Endothelial cell of umbilical vein (primary cell): Measurements from ENCODE around the gene ZBTB20. TPM values are rescaled to one million over a fixed set of nuclear protein-coding genes. Genes with fewer than 3 reads are reported as not detected.

Experiments
- BruUV-seq: library from RNA; stranded (reverse); fragments of 400-500 nt; replicated peaks from 2 replicates; lab custom pipeline; 2021; lab: Mats Ljungman, UMichigan
- CTCF ChIA-PET: fragments of 300-600, 350-600 bp; sonication (Branson Sonifier 250); formaldehyde crosslinking; loops from one replicate; lab custom pipeline; 2021; ENCODE audit warnings: antibody characterized with exemption, inconsistent platforms; lab: Charles Lee
- POLR2A ChIA-PET: fragments of 300-600, 350-600 bp; sonication (Branson Sonifier 250); formaldehyde crosslinking; loops from one replicate; lab custom pipeline; 2021; ENCODE audit warnings: antibody characterized with exemption, inconsistent platforms; lab: Charles Lee
- DNase-seq: peaks from one replicate; pipeline ENCODE4 v3.0.0-alpha.2; 2011; ENCODE audit warnings: low read depth, low spot score
- FAIRE-seq: peaks from 2 replicates; lab custom pipeline; 2011; peaks lifted over from hg19 to GRCh38; lab: Jason Lieb, UNC
- H2AFZ ChIP-seq: 2 replicates; pipeline ENCODE4 v1.6.0; 2012; ENCODE audit warnings: low read depth, low read length, control low read depth, inconsistent platforms
- H3K27ac ChIP-seq: 2 replicates; pipeline ENCODE4 v1.5.1; 2011; ENCODE audit warnings: low read depth, mild to moderate bottlenecking, control low read depth, low read length, moderate library complexity; ENCODE audit not compliant: insufficient read depth
- H3K27me3 ChIP-seq, 2 experiments: 2 replicates each; pipeline versions ENCODE4 v1.6.0 to v1.6.1; 2011; ENCODE audit warnings: low read length in 2 of 2, mixed read lengths in 1 of 2; ENCODE audit not compliant: control insufficient read depth in 2 of 2, insufficient read depth in 2 of 2
- H3K36me3 ChIP-seq, 2 experiments: 2 replicates in 1 of 2; 3 replicates in 1 of 2; pipeline ENCODE4 v1.5.1; 2011; ENCODE audit warnings: low read length in 2 of 2, mild to moderate bottlenecking in 1 of 2, moderate library complexity in 1 of 2; ENCODE audit not compliant: control insufficient read depth in 2 of 2, insufficient read depth in 2 of 2; ENCODE audit errors: extremely low read depth in 1 of 2
- H3K4me1 ChIP-seq: 3 replicates; pipeline ENCODE4 v1.5.1; 2011; ENCODE audit warnings: mild to moderate bottlenecking, low read length; ENCODE audit not compliant: control insufficient read depth, insufficient read depth; ENCODE audit errors: extremely low read depth
- H3K4me2 ChIP-seq: 2 replicates; pipeline ENCODE4 v1.6.1; 2011; ENCODE audit warnings: low read length, control low read depth, mixed read lengths; ENCODE audit not compliant: insufficient read depth
- H3K4me3 ChIP-seq, 3 experiments: fragments of 200-600 bp in 1 of 3; sonication (generic), shearing (Covaris generic) in 1 of 3; replicated peaks in 1 of 3; 2 replicates each; pipeline ENCODE4 v1.5.1; 2011 to 2016; ENCODE audit warnings: control low read depth in 3 of 3, low read length in 3 of 3, mild to moderate bottlenecking in 2 of 3, inconsistent platforms in 1 of 3, low read depth in 1 of 3, moderate library complexity in 1 of 3; ENCODE audit not compliant: insufficient read depth in 1 of 3
- H3K79me2 ChIP-seq: 2 replicates; pipeline ENCODE4 v1.6.0; 2012; ENCODE audit warnings: low read length, inconsistent platforms; ENCODE audit not compliant: control insufficient read depth, insufficient read depth
- H3K9ac ChIP-seq: replicated peaks from 2 replicates; pipeline ENCODE3; 2011; ENCODE audit warnings: low read length, control low read depth; ENCODE audit not compliant: insufficient read depth; ENCODE audit errors: extremely low read depth
- H3K9me1 ChIP-seq: replicated peaks from 3 replicates; pipeline ENCODE4 v1.6.0; 2011; ENCODE audit warnings: mild to moderate bottlenecking, low read length; ENCODE audit not compliant: control insufficient read depth, insufficient read depth; ENCODE audit errors: extremely low read depth
- H3K9me3 ChIP-seq: replicated peaks from 2 replicates; pipeline ENCODE4 v1.5.1; 2012; ENCODE audit warnings: low read length, inconsistent platforms; ENCODE audit not compliant: control insufficient read depth, insufficient read depth
- H4K20me1 ChIP-seq: replicated peaks from 2 replicates; pipeline ENCODE3; 2011; ENCODE audit warnings: mild to moderate bottlenecking, low read length; ENCODE audit not compliant: control insufficient read depth, insufficient read depth; ENCODE audit errors: extremely low read depth
- CTCF ChIP-seq, 2 donors: IDR thresholded peaks; 1 replicate in 1 of 2; 2 replicates in 1 of 2; pipeline ENCODE4 v1.5.1; 2011; ENCODE audit warnings: low read length in 2 of 2, mild to moderate bottlenecking in 2 of 2, moderate library complexity in 2 of 2, control low read depth in 1 of 2, inconsistent platforms in 1 of 2, low read depth in 1 of 2; ENCODE audit not compliant: insufficient read depth in 1 of 2; ENCODE audit errors: extremely low read depth in 1 of 2
- EZH2 ChIP-seq: IDR thresholded peaks from 2 replicates; pipeline ENCODE4 v1.6.1; 2012; ENCODE audit warnings: borderline replicate concordance, low read depth, mild to moderate bottlenecking, moderate library complexity, low read length, inconsistent platforms; ENCODE audit not compliant: severe bottlenecking
- FOS ChIP-seq: IDR thresholded peaks from 2 replicates; pipeline ENCODE4 v1.6.1; 2011; ENCODE audit warnings: mild to moderate bottlenecking, low read length, moderate library complexity, borderline replicate concordance; ENCODE audit not compliant: insufficient read depth
- GATA2 ChIP-seq: IDR thresholded peaks from 2 replicates; pipeline ENCODE4 v1.7.0; 2011; ENCODE audit warnings: low read depth, mild to moderate bottlenecking, moderate library complexity, mixed read lengths, low read length; ENCODE audit not compliant: insufficient read length, insufficient read depth
- JUN ChIP-seq: IDR thresholded peaks from 2 replicates; pipeline ENCODE4 v1.6.1; 2011; ENCODE audit warnings: borderline replicate concordance, low read depth; ENCODE audit not compliant: insufficient read length, insufficient read depth
- MYC ChIP-seq: IDR thresholded peaks from one replicate; pipeline ENCODE4 v1.6.1; 2011; ENCODE audit warnings: mild to moderate bottlenecking, low read depth, low read length
- POLR2A ChIP-seq: IDR thresholded peaks from 2 replicates; pipeline ENCODE4 v1.6.1; 2012; ENCODE audit warnings: low read depth, mild to moderate bottlenecking, control low read depth, low read length
- POLR2AphosphoS5 ChIP-seq: IDR thresholded peaks from 2 replicates; pipeline ENCODE4 v1.6.1; 2012; ENCODE audit warnings: low read depth, mild to moderate bottlenecking, control low read depth, low read length, moderate library complexity; ENCODE audit not compliant: insufficient read depth
- dilution Hi-C: fragments of 300-500 bp; cut with MboI; formaldehyde crosslinking; loops from one replicate; pipeline ENCODE4 v1.15.0; 2019; ENCODE audit warnings: low sequenced_read_pairs; ENCODE audit not compliant: extremely low pct_ligation_motif_present
- intact Hi-C: fragments of 100-400 bp; cut with micrococcal nuclease; formaldehyde crosslinking; loops from one replicate; pipeline ENCODE4 v1.10.0; 2022
- polyA plus RNA-seq, 4 experiments: library from polyadenylated mRNA; depleted of rRNA in 3 of 4; stranded (reverse) in 3 of 4; unstranded in 1 of 4; fragments of >200 nt; gene quantifications; 2 replicates each; pipeline versions ENCODE4 v1.2.1 to v1.2.3, GENCODE V29; 2011 to 2012; ENCODE audit warnings: missing spikeins in 1 of 4
- total RNA-seq: library from RNA; stranded (reverse); gene quantifications from 2 replicates; pipeline ENCODE4 v1.2.3, GENCODE V29; 2021
- TF ChIP-seq, protein P1 (sequence below): IDR thresholded peaks from 2 replicates; pipeline ENCODE4 v1.6.1; 2011; ENCODE audit not compliant: insufficient read depth, insufficient read length

ZBTB20 gene
- total and polyA plus RNA-seq, 2 donors (not counting 3 experiments of a cell fraction or from before 2014, with no cell fraction given) = 2.1 to 20.5 TPM

GRCh38 chr3:114294940-114295480 is 852.1 kb downstream of the ZBTB20 start:
- CTCF ChIA-PET = interaction anchor here (1.0 to 5.2 kb wide), 4 partner anchors 88 to 140 kb away, joined by 3 to 24 read pairs (median 4); no protein-coding TSS in a partner anchor
- no peak for TF ChIP-seq FOS
- TF ChIP-seq MYC = no peak
- TF ChIP-seq EZH2 = no peak
- no peak for TF ChIP-seq POLR2AphosphoS5
- no peak for TF ChIP-seq POLR2A
- TF ChIP-seq JUN = no peak
- TF ChIP-seq GATA2 = no peak
- TF ChIP-seq, protein P1, sequence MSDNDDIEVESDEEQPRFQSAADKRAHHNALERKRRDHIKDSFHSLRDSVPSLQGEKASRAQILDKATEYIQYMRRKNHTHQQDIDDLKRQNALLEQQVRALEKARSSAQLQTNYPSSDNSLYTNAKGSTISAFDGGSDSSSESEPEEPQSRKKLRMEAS = no peak
- no peak for TF ChIP-seq CTCF (IDR thresholded peaks at IDR 0.05; ENCODE audit: extremely low read depth in 1 of 2, insufficient read depth in 1 of 2, low read depth in 1 of 2, low read length in 2 of 2)

More at GRCh38 chr3:114294940-114295480, 852.1 kb downstream of the ZBTB20 start:
- H4K20me1 ChIP-seq = no peaks in the 10 kb centered on the region
- POLR2A ChIA-PET = no interaction called here
- H3K9me1 ChIP-seq = no peaks in the 10 kb centered on the region
- no peaks in the 10 kb centered on the region for H3K9me3 ChIP-seq
- no TSS peak for BruUV-seq
- no peak for DNase-seq
- intact Hi-C loops = loop anchor here (5.0 to 10.0 kb wide), 2 partner anchors 450 to 558 kb away; no protein-coding TSS in a partner anchor
- no peak overlapping the region for H3K4me3 ChIP-seq
- no peak overlapping the region for H3K27ac ChIP-seq
- no peaks in the 10 kb centered on the region for H3K36me3 ChIP-seq
- H3K79me2 ChIP-seq = no peaks in the 10 kb centered on the region
- H3K4me2 ChIP-seq = no peak overlapping the region
- no peak overlapping the region for H2AFZ ChIP-seq
- dilution Hi-C loops = no loop called here
- H3K27me3 ChIP-seq = peaks cover 2 to 4% of the 10 kb centered on the region in 2 experiments
- no peak overlapping the region for H3K9ac ChIP-seq
- H3K4me1 ChIP-seq = no peaks in the 10 kb centered on the region
- FAIRE-seq = no peak
